ENCODE measurements around the gene AICDA.
"Not testable (repeated sequence)": the region's sequence is repeated elsewhere in the genome, so short reads cannot be mapped to it uniquely, and the experiment has no call there.

AICDA gene

GRCh38 chr12:8609061-8609570, 3.5 kb downstream of the AICDA start:
- peak; percentile 5 for DNase-seq

- no peak for DNase-seq
These were observed 5.8 kb downstream of the AICDA start for GRCh38 chr12:8606890-8607289.

DNA sequence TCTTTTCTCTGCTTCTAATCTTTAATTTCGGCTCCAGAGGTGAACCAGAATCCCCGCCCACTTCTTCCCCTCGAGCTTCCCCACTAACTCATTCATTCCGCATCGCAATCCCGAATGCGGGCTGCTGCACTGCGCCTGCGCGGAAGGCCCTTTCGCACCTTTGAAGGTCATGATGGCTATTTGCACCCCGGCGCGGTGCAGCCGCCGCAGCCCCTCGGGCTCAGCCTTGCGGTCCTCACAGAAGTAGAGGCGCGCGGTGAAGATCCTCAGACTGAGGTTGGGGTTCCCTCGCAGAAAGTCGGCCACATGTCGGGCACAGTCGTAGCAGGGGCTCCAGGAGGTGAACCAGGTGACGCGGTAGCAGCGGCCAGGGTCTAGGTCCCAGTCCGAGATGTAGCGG, 7.6 kb downstream of the AICDA start:
- DNase-seq, result no peak

DNA sequence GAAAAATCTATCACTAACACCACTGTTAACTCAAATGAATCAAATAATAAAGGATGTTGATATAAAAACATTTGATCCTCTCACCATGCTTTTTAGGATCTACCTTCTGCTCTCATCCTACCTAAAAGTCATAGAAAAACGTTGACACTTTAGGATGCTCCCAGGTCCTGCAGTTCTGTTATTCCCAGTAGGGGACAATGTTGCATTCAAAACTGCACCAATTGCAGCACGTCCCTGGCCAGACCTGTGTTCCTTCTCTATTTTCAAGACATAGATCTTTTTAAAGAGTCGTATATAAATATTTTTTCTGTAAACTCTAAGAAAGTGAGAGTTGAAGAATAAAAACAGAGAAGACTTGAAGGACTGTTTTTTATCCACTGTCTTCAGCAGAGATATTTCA, 8.8 kb downstream of the AICDA start:
- DNase-seq, result no peak

DNA sequence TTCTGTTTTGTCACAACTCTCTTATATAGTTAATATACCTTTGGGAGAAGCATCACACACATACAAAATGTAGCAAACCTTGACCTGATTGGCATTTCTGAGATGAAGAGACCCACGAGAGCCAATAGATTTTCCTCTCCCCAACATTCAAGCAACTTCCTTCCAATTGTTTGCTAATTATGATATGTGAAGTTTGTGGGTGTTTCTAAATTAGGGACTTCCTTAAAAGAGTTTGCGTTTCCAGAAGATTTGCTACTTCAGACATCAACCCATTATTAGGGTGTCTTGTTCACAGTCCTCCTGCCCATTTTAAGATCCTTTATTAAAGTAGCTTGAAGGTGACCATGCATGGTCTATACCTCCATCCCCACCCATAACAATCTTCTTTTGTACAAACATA, 9.4 kb downstream of the AICDA start:
- no peak for DNase-seq

DNA sequence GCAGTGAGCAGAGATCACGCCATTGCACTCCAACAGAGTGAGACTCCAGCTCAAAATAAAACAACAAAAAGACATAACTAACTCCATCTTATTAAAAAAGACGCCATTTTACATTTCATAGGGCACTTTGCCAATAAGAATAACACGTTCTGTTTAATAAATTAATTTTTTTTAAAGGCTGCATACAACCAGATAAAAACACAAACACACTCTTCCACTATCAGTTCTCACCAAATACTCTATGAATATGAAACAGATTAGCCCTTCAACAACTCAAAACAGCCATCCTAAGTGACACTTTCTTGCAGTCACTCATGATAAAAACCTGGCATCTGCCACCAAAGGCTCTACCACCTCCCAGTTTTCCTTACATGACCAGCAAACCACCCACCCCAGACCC, 16.1 kb downstream of the AICDA start:
- DNase-seq, result no peak

DNA sequence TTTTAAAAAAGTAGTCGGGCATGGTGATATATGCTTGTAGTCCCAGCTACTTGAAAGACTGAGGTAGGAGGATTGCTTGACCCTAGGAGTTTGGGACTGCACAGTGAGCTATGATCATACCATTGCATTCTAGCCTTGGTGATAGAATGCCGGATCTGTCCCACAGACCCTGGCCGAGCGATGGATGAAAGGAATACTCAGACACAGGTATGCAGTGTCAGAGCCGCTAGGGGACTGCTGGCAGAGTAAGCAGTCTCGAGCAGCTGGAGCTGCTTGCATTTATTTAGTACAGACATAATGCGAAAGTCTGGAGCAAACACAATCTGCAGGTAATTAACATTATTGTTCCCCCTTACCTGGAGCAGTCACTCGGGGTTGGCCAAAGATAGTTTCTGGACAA, 18.6 kb downstream of the AICDA start:
- DNase-seq, result no peak

DNA sequence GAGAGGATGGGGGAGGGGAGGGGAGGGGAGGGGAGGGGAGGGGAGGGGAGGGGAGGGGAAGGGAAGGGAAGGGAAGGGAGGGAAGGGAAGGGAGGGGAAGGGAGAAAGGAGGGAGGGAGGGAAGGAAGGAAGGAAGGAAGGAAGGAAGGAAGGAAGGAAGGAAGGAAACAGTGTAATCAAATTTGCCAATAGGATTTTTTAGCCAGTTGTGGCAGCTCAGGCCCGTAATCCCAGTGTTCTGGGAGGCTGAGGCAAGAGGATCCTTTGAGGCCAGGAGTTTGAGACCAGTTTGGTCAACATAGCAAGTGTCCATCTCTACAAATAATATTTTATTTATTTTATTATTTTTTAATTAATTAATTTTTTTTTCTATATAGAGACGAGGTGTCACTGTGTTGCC, 19.4 kb downstream of the AICDA start:
- DNase-seq, result no peak

DNA sequence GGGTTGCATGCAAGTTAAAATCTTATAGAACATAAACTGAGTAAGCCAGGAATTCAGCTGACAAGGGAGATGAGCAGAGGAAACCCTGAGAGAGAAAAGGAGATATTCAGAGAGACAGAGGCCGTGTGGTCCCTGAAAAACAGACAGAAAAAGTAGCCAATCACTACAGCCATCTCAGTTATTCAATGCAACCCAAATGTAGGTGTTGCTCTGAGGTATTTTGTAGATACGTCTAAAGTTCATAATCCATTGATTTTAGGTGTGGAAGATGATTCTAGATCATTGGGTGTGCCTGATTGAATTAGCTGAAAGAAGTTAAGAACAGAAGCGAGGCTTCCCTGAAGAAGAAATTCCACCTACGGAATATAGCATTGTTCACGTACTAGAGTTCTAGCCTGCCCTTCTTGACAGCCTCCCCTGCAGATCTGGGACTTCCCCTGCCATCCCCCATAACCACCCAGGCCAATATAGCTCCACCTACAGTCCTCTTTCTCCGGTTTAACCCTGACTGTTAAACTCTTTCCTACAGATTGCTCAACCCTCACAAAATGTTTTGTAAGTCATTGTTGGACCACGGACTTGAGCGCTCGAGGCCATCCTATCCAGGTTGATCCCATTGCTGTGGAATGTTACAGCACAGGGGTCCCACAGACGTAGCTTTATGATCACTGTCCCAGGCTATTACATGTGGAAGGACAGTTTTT, 21.7 kb downstream of the AICDA start:
- DNase-seq, result no peak

- no peak for DNase-seq
These were observed 23.0 kb downstream of the AICDA start for GRCh38 chr12:8589679-8590078.

- not testable (repeated sequence) for DNase-seq
These were observed 28.2 kb downstream of the AICDA start for GRCh38 chr12:8584478-8584877.

DNA sequence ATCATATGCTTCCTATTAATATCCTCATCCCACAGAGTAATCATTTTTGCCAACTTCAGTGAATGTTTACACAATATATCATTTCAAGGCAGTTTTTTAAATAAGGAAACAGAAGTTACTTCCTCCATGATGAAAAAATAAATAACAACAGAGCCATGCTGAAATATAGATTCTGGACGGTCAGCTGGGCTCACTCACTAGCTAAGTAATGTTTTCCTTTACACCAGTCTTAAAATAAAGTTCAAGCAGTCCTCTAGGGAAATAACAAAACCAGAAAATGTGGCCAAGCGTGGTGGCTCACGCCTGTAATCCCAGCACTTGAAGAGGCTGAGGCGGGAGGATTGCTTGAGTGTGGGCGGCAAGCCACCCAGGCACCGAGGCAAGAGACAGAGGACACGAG, 28.7 kb downstream of the AICDA start:
- no peak for DNase-seq

GRCh38 chr12:8581098-8581784, 31.4 kb downstream of the AICDA start:
- DNase-seq, result no peak

- DNase-seq, result no peak
These were observed 34.8 kb downstream of the AICDA start for GRCh38 chr12:8577879-8578278.

DNA sequence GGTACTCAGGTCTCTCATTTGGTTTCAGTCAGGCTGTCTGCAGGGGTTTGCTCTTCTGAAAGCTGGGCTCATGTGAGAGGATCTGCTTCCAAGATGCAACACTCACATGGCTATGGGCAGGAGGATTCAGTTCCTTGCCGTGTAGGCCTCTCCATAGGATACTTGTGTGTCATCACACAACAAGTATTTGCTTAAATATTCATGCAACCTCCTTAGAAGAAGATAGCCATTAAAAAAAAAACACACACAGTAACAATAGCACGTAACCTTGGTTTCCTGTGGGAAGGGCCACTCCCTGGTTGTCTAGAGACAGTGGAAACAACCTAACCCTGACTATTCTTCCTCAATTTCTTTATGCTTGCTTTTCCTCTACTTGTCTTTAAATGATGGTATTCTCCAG, 40.2 kb downstream of the AICDA start:
- DNase-seq, result peak; percentile 7

- DNase-seq, result no peak
These were observed 46.1 kb downstream of the AICDA start for GRCh38 chr12:8566525-8566924.

DNA sequence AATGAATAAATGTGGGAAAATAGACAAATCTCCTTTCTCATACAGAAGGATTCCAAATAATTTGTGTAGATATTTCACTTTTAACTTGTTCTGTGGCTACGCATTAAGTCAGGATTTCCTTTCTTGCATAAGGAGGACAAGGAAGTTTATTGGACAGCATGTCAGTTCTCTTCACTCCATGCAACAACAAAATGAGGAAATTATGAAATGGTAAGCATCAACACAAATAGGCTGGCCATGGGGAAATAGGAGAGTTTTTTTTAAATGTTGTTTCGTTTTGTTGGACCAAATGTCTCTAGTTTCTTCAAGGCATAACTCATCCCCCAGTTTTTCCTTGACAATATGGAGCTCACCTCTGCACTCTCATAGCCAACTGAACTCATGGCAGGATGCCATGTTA, 46.6 kb downstream of the AICDA start:
- DNase-seq, result not testable (repeated sequence)

- DNase-seq, result no peak
These were observed 48.0 kb downstream of the AICDA start for GRCh38 chr12:8564656-8565055.

DNA sequence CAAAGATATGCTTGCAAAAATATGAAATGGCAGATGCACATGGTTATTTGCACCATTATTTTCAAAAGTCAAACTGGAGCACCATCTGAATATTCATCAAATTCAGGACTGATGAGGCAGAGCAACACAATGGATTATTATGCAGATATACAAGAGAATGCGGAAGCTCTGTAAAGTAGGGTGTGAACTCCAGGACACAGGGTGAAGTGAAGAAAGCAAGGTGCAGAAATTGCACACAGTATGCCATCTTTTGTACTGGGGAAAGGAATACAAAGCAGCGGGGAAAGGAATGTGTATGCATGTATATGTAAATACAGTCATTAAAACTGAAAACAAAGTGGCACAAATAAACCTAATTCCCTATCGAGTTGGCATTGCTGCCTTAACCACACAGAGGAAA, 49.3 kb downstream of the AICDA start:
- DNase-seq, result no peak

GRCh38 chr12:8562310-8562709, 50.3 kb downstream of the AICDA start:
- no peak for DNase-seq

GRCh38 chr12:8561011-8561410, 51.6 kb downstream of the AICDA start:
- DNase-seq, result no peak

- DNase-seq, result no peak
These were observed 53.0 kb downstream of the AICDA start for GRCh38 chr12:8559676-8560075.

GRCh38 chr12:8556531-8557097, 56.0 kb downstream of the AICDA start:
- no peak for DNase-seq
